IPS-15b (cell line): ENCODE results near the gene APRT.

ENCODE experiments used
- H3K27me3 ChIP-seq: one replicate; pipeline ENCODE4 v1.6.1; 2013; ENCODE audit warnings: low read length; ENCODE audit not compliant: control insufficient read depth, insufficient read depth
- H3K36me3 ChIP-seq: one replicate; pipeline ENCODE4 v1.6.1; 2013; ENCODE audit warnings: low read length; ENCODE audit not compliant: control insufficient read depth, insufficient read depth
- H3K4me1 ChIP-seq: one replicate; pipeline ENCODE4 v1.6.1; 2013; ENCODE audit warnings: mild to moderate bottlenecking, low read length; ENCODE audit not compliant: control insufficient read depth, insufficient read depth
- H3K4me3 ChIP-seq: one replicate; pipeline ENCODE4 v1.5.1; 2013; ENCODE audit warnings: low read depth, low read length
- H3K9ac ChIP-seq: one replicate; pipeline ENCODE4 v1.6.1; 2013; ENCODE audit warnings: low read depth, mild to moderate bottlenecking, low read length
- H3K9me3 ChIP-seq: one replicate; pipeline ENCODE4 v1.6.1; 2013; ENCODE audit warnings: mild to moderate bottlenecking, low read length; ENCODE audit not compliant: control insufficient read depth, insufficient read depth

Gene APRT

DNA sequence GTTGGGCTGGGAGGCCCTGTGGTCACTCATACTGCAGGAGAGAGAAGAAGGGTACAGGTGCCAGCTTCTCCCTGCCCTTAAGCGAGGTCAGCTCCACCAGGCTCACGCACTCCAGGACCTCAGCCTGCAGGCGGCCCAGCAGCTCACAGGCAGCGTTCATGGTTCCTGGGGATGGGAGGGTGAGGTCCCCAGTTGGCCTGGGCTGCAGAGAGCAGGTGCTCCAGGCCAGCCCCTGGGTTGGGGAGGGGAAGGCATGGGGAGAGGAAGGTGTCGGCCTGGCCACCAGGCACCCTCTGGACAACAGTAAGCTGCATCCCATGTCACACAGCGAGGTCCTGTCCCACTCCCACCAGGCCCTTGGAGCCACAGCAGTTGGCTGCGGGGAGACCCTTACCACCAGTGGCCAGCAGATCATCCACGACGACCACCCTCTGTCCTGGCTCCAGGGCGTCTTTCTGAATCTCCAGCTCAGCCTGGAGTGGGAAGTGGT is 2.0 kb downstream of the APRT start:
- Histone ChIP-seq H3K27me3 (no peaks in the 10 kb centered on the region), H3K4me3 (peak overlapping the region; percentile 24), H3K9me3 (no peaks in the 10 kb centered on the region), H3K4me1 (peaks cover 5% of the 10 kb centered on the region), H3K36me3 (peaks cover 54% of the 10 kb centered on the region), H3K9ac (no peak overlapping the region)

DNA sequence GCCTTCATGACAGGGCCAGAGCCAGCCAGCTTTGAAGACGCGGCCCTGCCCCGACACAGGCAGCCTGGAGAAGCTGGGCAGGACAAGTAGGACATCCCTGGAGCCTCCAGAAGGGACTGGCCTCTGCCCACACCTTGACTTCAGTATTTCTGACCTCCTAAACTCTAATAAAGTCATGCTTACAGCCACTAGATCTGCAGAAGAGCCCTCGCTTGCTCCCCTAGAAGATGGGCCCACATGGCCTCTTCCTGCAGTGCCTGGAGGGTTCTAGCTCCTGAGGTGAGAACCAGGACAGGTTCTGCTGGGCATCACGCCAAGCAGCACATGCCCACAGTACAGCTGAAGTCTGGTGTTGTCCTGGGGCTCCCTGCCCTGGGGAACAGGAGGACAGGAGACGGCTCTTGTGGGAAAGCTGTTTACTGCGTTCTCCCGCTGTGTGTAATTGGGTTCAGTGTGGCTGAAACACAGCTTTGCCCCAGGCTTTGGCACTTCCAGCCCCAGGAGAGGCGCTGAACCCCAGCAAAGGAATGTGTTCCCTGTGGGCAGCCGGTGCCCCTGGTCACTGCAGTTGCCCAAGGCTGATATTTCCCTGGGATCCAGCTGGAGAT is 2.6 kb downstream of the APRT start:
- Histone ChIP-seq H3K4me1 (peaks cover 5% of the 10 kb centered on the region), H3K36me3 (peaks cover 58% of the 10 kb centered on the region), H3K4me3 (no peak overlapping the region), H3K9me3 (no peaks in the 10 kb centered on the region), H3K27me3 (no peaks in the 10 kb centered on the region), H3K9ac (no peak overlapping the region)

DNA sequence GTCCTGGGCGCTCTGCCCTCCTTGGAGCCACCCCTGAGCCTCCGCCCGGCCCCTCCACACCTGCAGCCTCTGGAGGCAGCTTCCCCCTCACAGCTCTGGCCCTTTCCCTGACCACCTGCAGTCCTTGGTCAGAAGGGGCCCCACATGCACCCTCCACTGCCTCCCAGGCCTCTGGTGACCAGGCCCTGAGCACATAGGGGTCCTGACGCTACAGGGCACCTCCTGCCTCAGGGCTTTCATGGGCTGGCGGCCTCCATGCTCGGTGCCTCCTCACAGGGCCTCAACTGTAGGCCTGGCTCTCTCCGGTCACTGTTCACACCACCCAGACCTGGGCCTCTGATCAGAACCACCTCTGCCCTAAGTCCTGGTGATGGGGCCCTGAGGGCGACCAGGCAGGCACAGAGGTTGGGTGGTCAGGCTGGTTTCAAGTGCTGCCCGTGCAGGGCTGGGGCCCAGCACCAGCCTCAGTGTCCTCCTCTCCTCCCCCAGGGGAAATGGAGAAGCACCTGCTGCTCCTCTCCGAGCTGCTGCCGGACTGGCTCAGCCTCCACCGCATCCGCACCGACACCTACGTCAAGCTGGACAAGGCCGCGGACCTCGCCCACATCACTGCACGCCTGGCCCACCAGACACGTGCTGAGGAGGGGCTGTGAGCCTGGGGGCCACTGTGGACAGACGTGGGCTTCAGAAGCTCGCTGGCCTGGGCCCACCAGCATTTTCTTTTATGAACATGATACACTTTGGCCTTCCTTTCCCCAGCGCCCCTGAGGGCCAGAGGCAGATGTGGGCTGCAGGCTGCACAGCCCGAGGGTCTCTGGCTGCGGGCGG is 3.9 kb downstream of the APRT start:
- Histone ChIP-seq H3K4me1 (peaks cover 5% of the 10 kb centered on the region), H3K27me3 (no peaks in the 10 kb centered on the region), H3K9me3 (no peaks in the 10 kb centered on the region), H3K9ac (no peak overlapping the region), H3K36me3 (peaks cover 59% of the 10 kb centered on the region), H3K4me3 (no peak overlapping the region)

DNA sequence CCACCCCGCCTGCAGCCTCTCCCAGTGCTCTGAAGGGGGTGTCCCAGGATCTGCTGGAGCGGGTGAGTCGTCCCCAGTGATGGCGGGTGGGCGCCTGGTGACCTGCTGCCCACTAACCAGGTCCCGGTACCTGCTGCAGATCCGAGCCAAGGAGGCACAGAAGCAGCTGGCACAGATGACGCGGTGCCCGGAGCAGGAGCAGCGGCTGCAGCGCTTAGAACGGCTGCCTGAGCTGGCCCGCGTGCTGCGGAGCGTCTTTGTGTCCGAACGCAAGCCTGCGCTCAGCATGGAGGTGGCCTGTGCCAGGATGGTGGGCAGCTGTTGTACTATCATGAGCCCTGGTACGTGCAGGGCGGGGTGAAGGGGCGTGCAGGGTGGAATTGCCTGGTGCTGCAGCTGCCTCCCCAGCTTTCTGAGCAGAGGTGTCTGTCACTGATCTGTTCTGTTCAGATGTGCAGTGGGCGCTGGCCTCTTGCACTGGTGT is 4.5 kb downstream of the APRT start:
- Histone ChIP-seq H3K4me1 (peaks cover 5% of the 10 kb centered on the region), H3K36me3 (peaks cover 59% of the 10 kb centered on the region), H3K4me3 (no peak overlapping the region), H3K27me3 (no peaks in the 10 kb centered on the region), H3K9me3 (no peaks in the 10 kb centered on the region), H3K9ac (no peak overlapping the region)

- H3K4me3 ChIP-seq: no peak overlapping the region
- no peak overlapping the region for H3K9ac ChIP-seq
- H3K4me1 ChIP-seq: peaks cover 5% of the 10 kb centered on the region
- no peaks in the 10 kb centered on the region for H3K27me3 ChIP-seq
- peaks cover 59% of the 10 kb centered on the region for H3K36me3 ChIP-seq
- no peaks in the 10 kb centered on the region for H3K9me3 ChIP-seq
Observed at GRCh38 chr16:88806491-88807111, 5.1 kb downstream of the APRT start.

GRCh38 chr16:88805887-88806393 is 5.8 kb downstream of the APRT start:
- H3K4me3 ChIP-seq: no peak overlapping the region
- H3K9me3 ChIP-seq: no peaks in the 10 kb centered on the region
- H3K9ac ChIP-seq: no peak overlapping the region
- H3K36me3 ChIP-seq: peaks cover 59% of the 10 kb centered on the region
- peaks cover 5% of the 10 kb centered on the region for H3K4me1 ChIP-seq
- no peaks in the 10 kb centered on the region for H3K27me3 ChIP-seq

- Histone ChIP-seq H3K4me3 (no peak overlapping the region), H3K9ac (no peak overlapping the region), H3K36me3 (peaks cover 59% of the 10 kb centered on the region)
Observed at GRCh38 chr16:88805340-88805715, 6.4 kb downstream of the APRT start.

GRCh38 chr16:88804552-88805339 is 7.0 kb downstream of the APRT start:
- no peaks in the 10 kb centered on the region for H3K4me1 ChIP-seq
- no peaks in the 10 kb centered on the region for H3K9me3 ChIP-seq
- no peaks in the 10 kb centered on the region for H3K27me3 ChIP-seq
- H3K36me3 ChIP-seq: peaks cover 54% of the 10 kb centered on the region
- peak overlapping the region; percentile 89 for H3K4me3 ChIP-seq
- H3K9ac ChIP-seq: peak overlapping the region; percentile 94

More at GRCh38 chr16:88805340-88805715, 6.4 kb downstream of the APRT start:
- H3K4me1 ChIP-seq: no peaks in the 10 kb centered on the region
- no peaks in the 10 kb centered on the region for H3K27me3 ChIP-seq
- no peaks in the 10 kb centered on the region for H3K9me3 ChIP-seq

- H3K9me3 ChIP-seq: no peaks in the 10 kb centered on the region
- H3K36me3 ChIP-seq: peaks cover 48% of the 10 kb centered on the region
- no peaks in the 10 kb centered on the region for H3K4me1 ChIP-seq
- peak overlapping the region; percentile 89 for H3K4me3 ChIP-seq
- H3K9ac ChIP-seq: peak overlapping the region; percentile 94
- no peaks in the 10 kb centered on the region for H3K27me3 ChIP-seq
Observed at GRCh38 chr16:88804173-88804551, 7.6 kb downstream of the APRT start.

DNA sequence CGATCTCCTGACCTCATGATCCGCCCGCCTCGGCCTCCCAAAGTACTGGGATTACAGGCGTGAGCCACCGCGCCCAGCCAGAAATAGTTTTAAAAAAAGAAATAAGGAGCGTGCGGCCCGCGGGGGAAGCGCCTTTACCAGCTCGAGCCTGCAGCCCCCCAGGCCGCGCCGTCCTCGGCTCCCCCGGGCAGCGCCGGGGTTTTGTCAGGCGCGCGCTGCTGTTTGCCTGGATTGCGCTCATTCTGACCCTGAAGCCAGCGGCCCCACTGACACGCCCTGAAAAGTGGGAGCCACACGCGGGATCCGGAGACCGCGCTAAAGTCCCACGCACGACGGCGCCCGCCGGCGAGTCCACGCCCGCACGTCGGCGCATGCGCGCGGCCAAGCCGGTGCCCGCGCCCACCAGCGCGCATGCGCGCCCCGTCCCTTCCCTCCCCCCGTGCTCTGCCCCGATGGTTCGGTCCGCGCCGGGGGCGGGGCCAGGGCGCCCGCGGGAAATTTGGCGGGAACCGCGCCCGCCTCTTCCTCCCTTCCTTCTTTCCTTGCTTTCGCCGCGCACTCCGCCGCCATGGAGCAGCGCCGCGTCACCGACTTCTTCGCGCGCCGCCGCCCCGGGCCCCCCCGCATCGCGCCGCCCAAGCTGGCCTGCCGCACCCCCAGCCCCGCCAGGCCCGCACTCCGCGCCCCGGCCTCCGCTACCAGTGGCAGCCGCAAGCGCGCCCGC is 8.3 kb downstream of the APRT start, which contains the start of gene CDT1:
Gene CDT1 (plus strand): TSS at position 526 of the 724 bp plus-strand sequence. CDS start 43 bp downstream, at position 569.
- Histone ChIP-seq H3K9me3 (no peaks in the 10 kb centered on the region), H3K4me3 (peak within 1 kb of the TSS; percentile 89), H3K4me1 (no peaks in the 10 kb centered on the region), H3K27me3 (no peaks in the 10 kb centered on the region), H3K36me3 (peaks cover 42% of the 10 kb centered on the region), H3K9ac (peak within 1 kb of the TSS; percentile 94)
